Stomach (tissue), 4 donors: ENCODE measurements around the gene MEGF8.

Source experiments
- EP300 ChIP-seq: sonication (generic); formaldehyde crosslinking; IDR thresholded peaks from one replicate; pipeline ENCODE4 v1.6.1; 2017; ENCODE audit warnings: antibody characterized with exemption
- POLR2AphosphoS5 ChIP-seq, 3 donors: sonication (generic); formaldehyde crosslinking; IDR thresholded peaks; one replicate each; pipeline ENCODE4 v1.6.1; 2016; ENCODE audit warnings: antibody characterized with exemption in 3 of 3

DNA sequence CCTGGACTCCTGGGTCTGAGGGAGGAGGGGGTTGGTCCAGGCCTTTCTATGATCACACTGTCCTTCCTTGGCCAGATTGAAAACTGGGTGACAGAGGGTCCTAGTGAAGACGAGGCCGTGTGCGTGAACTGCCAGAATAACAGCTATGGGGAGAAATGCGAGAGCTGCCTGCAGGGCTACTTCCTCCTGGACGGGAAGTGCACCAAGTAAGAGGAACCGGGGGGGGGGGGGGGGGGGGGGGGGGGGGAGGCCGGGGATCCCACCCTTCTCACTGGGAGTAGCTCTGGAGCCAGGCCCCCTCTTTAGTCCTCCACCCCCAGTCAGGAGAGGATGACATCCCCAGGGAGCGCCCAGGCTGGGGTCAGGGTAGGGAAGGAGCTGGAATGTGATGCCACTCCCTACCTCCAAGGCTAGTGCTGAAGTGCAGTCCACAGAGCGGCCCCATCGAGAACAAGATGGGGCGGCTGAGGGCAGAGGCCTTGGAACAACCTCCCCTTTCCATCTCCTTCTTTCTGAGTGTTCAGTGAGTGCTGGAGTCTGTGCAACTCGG lies 45.3 kb downstream of the MEGF8 start:
- TF ChIP-seq POLR2AphosphoS5 (IDR thresholded peaks at IDR 0.05) = no peak
- no peak for TF ChIP-seq EP300
